Measurements from ENCODE around the gene BRI3BP.

BRI3BP gene, protein sequence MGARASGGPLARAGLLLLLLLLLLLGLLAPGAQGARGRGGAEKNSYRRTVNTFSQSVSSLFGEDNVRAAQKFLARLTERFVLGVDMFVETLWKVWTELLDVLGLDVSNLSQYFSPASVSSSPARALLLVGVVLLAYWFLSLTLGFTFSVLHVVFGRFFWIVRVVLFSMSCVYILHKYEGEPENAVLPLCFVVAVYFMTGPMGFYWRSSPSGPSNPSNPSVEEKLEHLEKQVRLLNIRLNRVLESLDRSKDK

DNA sequence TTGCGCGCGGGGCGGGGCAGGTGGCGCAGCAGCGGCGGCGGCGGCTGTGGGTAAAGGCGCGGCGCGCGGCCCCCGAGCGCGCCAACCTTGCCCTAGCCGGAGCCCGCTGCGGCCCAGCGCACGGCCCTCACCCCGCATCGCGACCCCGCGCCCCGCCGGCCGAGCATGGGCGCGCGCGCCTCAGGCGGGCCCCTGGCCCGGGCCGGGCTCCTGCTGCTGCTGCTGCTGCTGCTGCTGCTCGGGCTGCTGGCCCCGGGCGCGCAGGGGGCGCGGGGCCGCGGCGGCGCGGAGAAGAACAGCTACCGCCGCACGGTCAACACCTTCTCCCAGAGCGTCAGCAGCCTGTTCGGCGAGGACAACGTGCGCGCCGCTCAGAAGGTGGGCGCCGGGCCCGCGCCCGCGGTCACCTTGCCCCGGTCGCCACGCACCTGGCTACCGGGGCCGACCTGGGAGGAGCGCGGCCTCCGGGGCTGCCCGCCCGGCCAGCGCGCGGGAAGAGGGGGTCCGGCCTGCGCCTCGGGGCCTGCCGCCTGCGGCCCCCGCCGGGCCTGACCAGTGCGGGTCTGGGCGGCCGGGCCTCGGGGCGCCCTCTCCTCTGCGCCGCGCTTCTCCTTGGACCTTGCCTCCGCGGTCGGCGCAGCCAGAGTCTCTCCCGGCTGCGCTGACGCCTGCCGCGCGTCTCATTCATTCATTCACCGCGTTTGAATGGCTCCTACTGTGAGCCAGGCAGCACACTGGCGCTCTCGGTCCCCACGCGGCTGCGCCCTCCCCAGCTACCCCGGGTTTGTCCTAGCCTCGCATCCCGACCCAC lies at the start of gene BRI3BP:
TSS of gene BRI3BP (plus strand) at position 20 of the 811 bp plus-strand sequence. CDS start at position 166, 146 bp downstream.
- in situ Hi-C loops (cut with HindIII; ENCODE audit: low sequenced_read_pairs): no loop called here

DNA sequence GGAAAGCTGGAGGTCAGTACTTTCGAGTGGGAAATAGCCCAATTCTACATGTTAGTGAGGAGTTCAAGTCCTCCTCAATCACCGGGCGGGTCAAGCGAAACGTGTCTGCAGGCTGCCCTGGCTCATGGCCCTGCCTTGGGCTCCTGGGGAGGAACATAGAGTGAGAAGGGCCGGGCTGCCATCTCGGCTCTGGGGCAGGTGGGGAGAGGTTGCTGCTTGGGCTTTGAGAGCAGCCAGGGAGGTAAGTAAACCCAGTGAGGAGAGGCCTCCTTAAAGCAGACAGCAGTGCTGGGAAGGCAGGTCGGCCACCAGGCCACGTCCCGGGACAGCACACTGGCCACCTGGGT lies 47.0 kb upstream of the BRI3BP start:
- in situ Hi-C loops (cut with HindIII; ENCODE audit: low sequenced_read_pairs): no loop called here

DNA sequence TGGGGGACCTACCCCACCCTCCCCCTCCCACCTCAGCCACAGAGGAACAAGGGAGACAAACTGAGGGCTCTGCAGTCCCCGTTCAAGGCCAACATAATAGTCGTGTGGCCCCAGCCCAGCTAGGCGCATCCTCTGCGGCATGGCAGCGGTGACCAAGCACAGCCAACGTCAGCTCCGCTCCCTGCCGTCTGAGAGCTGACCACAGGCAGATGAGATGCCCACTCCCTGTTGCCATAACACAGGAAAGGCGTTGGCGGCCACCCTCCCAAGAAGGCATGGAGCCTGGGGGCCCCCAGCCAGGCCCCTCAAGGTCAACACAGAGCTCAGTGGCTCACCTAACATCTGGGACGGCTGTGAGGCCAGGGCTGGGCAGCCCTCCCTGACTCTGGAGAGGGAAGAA lies 46.4 kb upstream of the BRI3BP start:
- in situ Hi-C loops (cut with HindIII; ENCODE audit: low sequenced_read_pairs): no loop called here

DNA sequence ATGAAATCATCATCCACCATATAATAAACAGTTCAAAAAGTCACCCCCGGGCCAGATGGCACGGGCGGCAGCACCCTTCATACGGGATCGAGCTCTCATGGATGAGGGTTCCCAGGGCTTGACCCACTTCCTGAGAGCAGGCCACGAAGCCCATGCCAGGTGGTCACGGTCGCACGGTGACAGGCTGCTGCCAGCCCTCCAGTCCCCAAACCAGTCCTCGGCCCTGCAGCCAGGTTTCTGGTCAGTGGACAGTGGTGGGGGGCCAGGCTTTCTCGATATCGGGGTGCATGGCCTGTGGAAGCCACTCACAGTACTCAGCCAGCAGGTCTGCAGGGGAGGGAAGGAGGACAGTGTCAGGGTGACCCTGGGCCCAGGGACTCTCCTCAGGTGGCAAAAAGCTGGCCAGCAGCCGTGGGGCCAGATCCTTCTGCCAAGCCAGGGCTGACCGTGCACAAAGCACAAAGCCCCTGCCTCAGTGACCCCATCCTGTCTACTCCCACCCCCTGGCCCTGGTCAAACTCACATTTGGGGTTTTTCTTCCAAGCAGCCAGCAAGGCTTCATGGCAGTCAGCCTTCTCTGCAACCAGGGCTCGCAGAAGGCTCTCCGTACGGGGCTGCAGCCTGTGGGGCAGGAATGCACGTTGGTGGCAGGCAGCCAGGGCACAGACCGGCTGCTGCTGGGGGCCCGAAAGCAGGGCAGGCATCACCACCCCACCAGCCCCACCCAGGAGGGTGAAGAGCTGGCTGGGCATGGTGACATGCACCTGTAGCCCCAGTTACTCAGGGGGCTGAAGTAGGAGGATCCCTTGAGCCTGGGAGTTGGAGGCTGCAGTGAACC lies 45.7 kb upstream of the BRI3BP start:
- in situ Hi-C loops (cut with HindIII; ENCODE audit: low sequenced_read_pairs): no loop called here

DNA sequence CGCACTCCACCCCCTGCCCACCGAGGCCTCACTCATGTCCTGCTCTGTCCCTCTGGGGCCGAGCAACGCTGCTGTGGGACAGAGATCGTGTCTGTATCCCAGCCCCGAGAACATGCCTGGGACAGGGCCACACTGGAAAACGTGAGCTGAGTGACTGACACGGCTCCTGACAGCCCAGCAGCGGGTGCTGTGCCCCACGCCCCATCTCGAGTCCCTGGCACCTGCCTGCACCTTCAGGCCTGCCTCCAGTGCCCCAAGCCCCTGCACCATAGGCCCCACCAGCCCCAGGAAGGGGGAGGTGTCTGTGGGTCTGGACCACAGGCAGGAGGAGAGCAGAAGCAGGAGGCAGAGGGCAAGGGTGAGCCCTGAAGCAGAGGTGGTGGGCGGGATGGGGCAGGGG lies 44.4 kb upstream of the BRI3BP start:
- in situ Hi-C loops (cut with HindIII; ENCODE audit: low sequenced_read_pairs): no loop called here

DNA sequence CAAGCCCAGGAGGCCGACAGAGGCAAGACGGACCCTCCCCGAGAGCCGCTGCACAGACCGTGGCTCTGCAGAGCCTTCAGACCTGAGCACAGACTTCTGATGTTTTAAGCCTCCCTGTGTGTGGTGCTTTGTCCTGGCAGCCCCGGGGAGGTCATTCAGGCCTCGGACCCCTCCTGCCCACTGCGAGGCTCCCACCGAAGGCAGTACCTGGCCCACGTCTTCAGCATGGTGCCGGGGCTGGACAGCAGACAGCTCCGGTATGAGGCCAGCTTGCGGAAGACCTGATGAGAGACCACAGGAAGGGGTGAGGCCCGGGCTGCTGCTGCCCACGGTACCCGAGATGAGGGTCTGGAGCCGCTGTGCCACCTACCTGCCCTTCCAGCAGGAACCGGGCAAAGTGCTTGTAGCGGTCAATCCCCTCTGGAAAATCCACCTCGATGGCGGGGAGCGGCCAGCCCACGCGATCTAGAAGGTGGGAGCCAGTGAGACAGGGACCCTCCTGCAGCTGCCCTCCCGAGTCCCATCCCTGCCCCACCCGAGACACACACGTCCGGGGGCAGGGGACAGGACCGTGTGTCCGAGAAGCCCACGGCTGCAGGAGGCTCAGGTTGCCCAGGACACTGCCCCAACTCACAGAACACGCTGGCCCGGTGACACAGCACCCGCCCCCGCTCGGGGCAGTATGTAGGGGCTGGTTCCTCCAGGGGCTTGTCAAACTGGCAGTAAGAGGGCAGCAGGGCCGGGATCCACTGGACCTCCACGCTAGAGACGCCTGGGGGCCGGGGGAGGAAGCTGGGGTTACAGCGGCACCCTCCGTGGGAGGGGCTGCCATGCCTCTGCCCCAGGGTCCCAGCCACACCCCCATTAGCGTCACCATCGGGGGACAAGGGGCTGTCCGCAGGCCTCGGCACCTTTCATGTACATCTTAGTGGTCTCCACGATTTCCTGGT lies 43.4 kb upstream of the BRI3BP start:
- in situ Hi-C loops (cut with HindIII; ENCODE audit: low sequenced_read_pairs): no loop called here

DNA sequence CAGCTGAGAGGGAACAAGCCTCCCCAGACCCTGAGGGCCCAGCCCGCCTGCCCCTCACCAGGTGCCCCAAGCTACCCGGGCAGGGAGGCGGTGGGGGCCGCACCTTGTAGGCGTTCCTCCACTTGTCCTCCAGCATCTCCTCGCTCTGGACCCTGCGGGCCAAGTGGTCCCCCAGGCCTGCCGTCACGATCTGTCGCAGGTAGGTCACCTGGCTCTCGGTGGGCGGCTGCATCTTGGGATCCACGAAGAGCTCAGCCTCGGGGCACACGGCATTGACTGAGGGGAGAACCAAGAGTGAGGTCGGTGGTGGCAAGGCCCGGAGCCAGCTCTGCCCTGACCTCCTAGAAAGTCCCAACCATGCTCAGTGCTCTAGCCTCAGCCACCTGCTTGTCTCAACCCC lies 41.1 kb upstream of the BRI3BP start:
- in situ Hi-C loops (cut with HindIII; ENCODE audit: low sequenced_read_pairs): no loop called here

DNA sequence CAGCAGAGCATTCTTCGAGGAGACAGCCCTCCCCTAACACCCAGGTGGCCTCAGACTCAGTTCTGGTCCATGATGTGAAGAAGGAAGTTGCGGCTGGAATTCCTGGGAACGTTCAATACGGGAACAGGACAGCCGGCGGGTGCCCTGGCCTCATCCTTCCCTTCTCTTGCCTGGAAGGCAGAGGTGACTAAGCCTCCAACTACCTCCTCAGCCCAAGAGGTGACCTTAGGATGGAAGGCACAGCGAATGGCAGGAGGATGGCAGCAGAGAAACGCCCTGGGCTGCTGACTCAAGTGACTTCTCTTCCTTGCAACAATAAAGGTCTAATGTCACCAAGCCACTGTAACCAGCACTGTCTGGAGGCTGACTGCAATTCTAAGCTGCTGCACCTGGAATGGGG lies 40.6 kb upstream of the BRI3BP start:
- in situ Hi-C loops (cut with HindIII; ENCODE audit: low sequenced_read_pairs): no loop called here

DNA sequence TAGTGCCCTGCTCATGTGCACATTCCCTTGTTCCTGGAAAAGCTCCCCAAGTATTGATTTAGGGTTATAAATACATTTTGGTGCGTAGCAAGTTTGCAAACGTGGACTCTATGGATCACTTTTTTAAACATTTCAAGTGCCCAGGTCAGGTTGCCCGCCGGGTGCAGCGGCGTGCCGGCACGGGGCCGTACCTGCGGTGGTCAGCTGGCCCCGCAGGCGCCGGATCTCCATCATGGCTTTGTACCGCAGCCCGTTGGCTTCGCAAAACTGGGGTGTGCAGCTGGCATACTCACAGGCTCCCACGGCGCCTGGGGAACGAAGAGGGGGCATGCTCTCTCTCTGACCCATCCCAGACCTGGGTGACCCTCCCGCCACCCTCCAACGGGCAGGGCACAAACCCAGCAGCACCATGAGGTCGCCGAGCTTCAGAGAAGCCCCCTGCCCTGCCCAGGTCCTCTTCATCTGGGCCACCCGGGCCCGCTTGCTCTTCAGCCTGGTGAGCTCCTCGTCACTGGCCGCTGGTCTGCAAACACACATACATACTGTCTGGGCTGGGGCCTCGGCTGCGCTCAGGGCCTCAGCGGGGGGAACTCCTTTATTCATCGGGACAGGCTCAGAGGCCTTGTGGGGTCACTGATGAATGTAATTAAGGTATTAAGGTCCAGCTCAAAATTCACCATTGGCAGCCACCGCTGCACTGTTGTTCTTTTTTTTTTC lies 39.6 kb upstream of the BRI3BP start:
- in situ Hi-C loops (cut with HindIII; ENCODE audit: low sequenced_read_pairs): no loop called here

DNA sequence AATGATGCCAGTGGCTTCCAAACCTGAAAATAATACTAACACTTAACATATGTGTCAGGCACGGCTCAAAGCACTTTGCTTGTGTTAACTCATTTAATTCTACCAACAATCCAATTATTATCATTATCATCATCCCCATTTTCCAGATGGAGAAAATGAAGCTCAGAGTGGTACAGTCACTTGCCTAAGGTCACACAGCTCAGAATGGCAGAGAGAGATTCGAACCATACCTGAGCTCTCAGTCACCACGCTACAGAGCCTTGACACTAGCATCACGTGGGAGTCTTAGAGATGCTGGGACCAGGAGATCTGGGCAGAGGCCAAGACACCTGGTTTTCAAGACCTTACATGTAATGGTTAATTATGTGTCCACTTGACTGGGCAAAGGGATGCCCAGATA lies 38.7 kb upstream of the BRI3BP start:
- in situ Hi-C loops (cut with HindIII; ENCODE audit: low sequenced_read_pairs): no loop called here

DNA sequence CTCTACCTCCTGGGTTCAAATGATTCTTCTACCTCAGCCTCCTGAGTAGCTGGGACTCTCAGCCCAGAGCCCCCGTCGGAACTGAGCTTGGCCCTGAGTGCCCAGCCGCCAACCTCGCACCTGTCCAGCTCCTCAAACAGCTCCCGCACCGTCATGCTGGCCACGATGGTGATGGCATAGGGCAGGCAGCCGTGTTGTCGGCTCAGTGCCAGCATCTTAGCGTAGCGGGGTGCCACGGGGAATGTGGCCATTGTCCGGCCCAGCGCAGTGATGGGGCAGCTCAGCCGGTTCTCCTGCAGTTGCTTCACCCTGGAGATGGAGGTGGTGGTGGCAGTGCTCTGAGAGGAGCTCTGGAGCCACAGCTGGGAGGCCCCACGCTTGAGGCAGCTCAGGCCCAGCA lies 36.9 kb upstream of the BRI3BP start:
- in situ Hi-C loops (cut with HindIII; ENCODE audit: low sequenced_read_pairs): no loop called here

DNA sequence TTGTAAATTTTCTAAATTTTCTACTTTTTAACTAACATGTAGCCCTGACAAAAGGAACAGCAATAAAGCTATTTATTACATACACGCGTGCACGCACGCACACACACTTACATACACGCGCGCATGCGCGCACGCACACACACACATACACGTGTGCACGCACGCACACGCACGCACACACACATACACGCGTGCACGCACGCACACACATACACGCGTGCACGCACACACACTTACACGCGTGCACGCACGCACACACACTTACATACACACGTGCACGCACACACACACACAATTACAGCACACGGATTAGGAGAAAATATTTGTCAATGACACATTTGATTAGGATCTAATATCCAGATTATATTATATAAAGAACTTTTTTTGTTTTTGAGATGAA lies 32.4 kb upstream of the BRI3BP start:
- in situ Hi-C loops (cut with HindIII; ENCODE audit: low sequenced_read_pairs): no loop called here

DNA sequence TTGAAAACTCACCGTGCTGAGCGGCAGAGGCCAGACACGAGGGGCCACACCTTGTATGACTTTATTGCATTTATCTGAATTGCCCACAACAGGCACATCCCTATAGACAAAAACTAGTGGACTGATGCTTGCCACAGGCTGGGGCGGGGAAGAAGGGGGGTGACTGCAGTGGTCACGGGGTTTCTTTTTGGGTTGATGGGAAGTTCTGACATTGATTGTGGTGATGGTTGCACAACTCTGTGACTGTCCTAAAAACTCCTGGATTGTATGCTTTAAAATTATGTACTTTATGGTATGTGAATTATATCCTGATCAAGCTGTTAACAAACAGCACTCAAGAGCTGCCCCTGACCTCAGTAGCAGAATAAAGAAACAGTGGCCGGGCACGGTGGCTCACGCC lies 30.2 kb upstream of the BRI3BP start:
- in situ Hi-C loops (cut with HindIII; ENCODE audit: low sequenced_read_pairs): no loop called here

DNA sequence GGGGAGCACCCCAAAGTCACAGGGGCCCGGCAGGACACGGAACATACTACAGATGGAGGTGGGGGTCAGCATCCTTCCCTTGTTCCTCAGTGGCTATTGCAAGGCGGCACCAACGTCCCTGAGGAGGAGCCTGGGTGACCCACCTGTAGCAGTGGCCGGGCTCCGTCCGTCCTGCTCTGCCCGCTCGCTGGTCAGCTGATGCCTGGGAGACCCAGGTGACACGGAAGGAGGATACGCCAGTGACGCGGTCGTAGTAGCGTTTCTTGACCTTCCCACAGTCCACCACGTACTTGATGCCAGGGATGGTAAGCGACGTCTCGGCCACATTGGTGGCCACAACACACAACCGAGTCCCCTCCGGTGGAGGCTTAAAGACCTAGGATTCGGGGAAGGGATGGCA lies 29.2 kb upstream of the BRI3BP start:
- in situ Hi-C loops (cut with HindIII; ENCODE audit: low sequenced_read_pairs): no loop called here

DNA sequence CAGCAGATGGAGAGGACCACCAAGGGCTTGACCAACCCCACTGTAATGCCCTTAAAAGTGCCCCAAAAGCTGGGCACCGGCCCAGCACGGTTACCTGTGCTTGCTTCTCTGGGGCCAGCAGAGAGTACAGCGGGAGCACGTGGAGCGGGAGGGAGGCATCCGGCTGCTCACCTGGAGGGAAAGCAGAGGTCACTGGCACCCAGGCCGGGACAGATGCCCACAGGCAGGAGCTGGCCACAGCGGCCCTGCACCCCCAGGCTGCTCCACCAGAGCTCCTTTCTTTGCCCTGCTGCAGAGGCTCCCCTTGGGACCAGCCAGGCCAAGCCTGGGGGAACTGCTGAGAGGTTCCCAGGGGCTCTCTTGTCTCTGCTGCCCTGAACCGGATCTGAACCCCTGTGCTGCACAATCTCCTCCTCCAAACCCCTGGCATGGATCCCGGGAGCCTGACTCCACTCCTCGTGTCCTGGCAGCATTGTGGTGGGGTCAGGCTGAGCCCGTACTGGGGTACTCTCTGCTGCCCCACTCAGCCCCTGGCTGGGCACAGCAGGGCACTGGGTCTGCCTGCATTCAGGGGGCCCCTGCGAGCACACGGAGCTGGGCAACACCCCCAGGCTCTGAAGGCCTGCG lies 28.5 kb upstream of the BRI3BP start:
- in situ Hi-C loops (cut with HindIII; ENCODE audit: low sequenced_read_pairs): no loop called here

DNA sequence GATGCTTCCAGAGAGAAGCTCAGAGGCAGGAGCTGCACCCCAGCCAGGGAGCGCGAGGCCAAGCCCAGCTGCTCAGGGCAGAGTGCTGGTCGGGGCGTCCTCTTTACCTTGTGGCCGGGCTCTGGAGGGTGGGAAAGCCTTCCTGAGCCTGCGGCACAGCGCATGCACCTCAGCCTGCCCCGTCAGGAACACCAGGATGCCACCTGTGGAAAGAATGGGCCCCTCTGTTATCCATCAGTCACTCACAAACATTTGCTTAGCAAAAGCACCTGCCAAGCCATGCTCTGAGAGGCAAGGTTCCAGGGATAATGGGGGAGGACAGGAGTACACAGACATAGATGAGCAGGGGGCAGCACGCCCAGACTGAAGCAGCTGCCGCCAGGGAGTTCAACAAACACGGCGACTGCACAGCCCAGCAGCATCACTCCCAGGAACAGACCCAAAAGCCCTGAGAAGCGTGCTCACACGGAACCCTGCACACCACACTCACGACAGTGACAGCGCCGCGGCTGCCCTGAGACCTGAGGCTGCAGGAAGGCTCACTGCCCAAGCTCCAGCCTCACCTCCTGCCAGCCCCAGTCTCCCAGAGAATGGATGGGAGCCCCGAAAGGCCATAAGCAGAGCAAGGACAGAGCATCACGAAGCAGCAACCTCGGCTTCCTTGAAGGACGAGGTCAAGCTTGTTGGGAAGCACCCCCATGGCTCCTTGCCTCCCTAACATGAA lies 26.3 kb upstream of the BRI3BP start:
- in situ Hi-C loops (cut with HindIII; ENCODE audit: low sequenced_read_pairs): no loop called here

DNA sequence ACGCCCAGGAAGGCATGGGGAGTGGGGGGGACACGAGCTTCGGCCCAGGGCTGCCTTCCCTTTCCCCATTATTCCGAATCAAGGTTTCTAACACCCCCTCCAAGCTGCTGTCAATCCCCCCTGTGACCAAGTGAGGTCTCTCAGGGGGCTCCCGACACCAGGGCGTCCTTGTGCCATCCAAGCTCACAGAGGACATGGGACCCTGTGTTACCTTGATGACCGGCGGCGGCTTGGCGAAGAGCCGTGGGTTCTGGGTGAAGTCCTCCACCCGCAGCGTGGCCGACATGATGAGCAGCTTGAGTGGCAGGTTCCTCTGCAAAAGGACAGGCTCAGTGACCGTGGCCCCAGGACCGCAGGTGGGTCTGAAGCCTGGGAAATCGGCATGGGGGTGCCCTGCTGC lies 24.8 kb upstream of the BRI3BP start:
- in situ Hi-C loops (cut with HindIII; ENCODE audit: low sequenced_read_pairs): no loop called here

DNA sequence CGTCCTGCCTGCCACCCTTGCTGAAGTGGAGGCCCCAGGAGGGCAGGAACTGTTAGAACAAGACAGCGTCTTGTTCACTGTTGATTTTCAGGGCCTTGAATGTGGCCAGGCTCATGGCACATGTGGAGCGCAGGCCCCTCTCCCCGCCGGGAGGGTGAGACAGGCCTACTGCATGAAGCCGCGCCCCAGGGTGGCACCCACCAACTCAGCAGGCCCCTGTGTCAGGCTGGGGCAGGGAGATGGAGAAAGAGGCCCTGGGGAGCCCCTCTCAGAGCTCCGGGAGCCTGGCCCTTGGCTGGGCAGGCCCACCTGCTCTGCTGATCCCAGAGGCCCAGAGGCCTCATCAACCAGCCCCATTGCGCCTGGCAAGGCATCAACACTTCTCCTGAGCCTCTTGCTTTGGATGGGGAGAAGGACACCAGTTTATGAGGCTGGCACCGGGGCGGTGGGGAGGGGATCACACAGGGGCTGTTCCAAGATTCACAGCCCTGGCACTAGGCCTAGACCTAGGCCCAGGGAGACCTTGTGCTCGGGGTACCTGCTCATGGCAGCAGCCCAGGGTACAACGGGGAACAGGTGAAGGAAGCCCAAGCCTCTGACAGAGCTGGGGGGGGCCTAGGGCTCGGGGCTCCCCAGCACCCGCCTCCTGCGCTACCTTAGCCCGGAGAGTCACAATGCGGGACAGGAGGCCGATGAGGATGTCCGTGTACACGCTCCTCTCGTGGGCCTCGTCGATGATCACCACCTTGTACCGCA lies 22.6 kb upstream of the BRI3BP start:
- in situ Hi-C loops (cut with HindIII; ENCODE audit: low sequenced_read_pairs): no loop called here

All from DLD1 (cell line).